ENCODE measurements around the gene TMPRSS2.

DNA sequence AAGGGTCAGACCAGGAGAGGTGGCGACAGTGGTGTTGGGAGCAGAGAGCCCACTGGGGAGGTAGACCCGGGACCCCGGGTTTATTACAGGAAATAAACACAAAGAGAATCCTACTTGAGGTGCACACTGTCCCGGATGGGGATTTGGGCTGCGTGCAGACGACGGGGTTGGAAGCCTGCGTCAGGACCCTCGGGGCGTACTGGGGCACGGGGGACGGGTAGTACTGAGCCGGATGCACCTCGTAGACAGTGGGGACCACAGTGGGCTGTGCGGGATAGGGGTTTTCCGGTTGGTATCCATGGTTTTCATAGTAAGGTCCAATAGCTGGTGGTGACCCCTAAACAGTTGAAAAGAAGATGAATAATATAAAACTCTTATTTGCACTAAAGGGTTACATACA lies 13.7 kb downstream of the TMPRSS2 start:
- TF ChIP-seq CREB5 (CRISPR knock-in tag; IDR thresholded peaks at IDR 0.05; ENCODE audit: low read depth): no peak
- TF ChIP-seq ZNF8 (CRISPR knock-in tag; IDR thresholded peaks at IDR 0.05): no peak
- TF ChIP-seq PPARA (CRISPR knock-in tag; IDR thresholded peaks at IDR 0.05; ENCODE audit: borderline replicate concordance): no peak

Measured in SK-N-SH treated with all-trans-retinoic acid at 6 μM for 48 hours (cell line).